Neural cell (in vitro differentiated cells): ENCODE data around the gene SGCD. TPM values are rescaled to one million over a fixed set of nuclear protein-coding genes. Genes with fewer than 3 reads are reported as not detected.

ENCODE experiments used
- H2AFZ ChIP-seq: fragments of 200-600, 300-800 bp; sonication (generic), shearing (Covaris generic); 2 replicates; pipeline ENCODE4 v1.6.0; 2014; ENCODE audit warnings: low read depth, mild to moderate bottlenecking, antibody characterized with exemption, low read length, moderate library complexity
- H3F3A ChIP-seq: fragments of 200-600 bp; shearing (Covaris generic); 2 replicates; pipeline ENCODE4 v1.6.1; 2016; ENCODE audit warnings: mild to moderate bottlenecking, moderate library complexity, mixed read lengths, antibody characterized with exemption, low read length; ENCODE audit not compliant: insufficient read depth, poor library complexity, severe bottlenecking
- H3K27ac ChIP-seq: fragments of 200-600, 300-800 bp; sonication (generic), shearing (Covaris generic); 2 replicates; pipeline ENCODE4 v1.5.1; 2014; ENCODE audit warnings: mild to moderate bottlenecking, low read length, moderate library complexity
- H3K27me3 ChIP-seq: fragments of 300-800, 200-600 bp; sonication (generic), shearing (Covaris generic); 2 replicates; pipeline ENCODE4 v1.6.0; 2014; ENCODE audit warnings: mild to moderate bottlenecking, low read depth, low read length, moderate library complexity; ENCODE audit not compliant: insufficient read depth
- H3K36me3 ChIP-seq: fragments of 300-800, 200-600 bp; sonication (generic), shearing (Covaris generic); 2 replicates; pipeline ENCODE4 v1.5.1; 2014; ENCODE audit warnings: mild to moderate bottlenecking, antibody characterized with exemption, low read length, moderate library complexity; ENCODE audit not compliant: insufficient read depth
- H3K4me2 ChIP-seq: fragments of 300-800, 200-600 bp; sonication (generic), shearing (Covaris generic); 2 replicates; pipeline ENCODE4 v1.6.0; 2014; ENCODE audit warnings: mild to moderate bottlenecking, low read length
- H3K4me3 ChIP-seq: fragments of 300-800, 200-600 bp; sonication (generic), shearing (Covaris generic); 2 replicates; pipeline ENCODE4 v1.5.1; 2014; ENCODE audit warnings: mild to moderate bottlenecking, low read length, moderate library complexity
- H3K79me2 ChIP-seq: fragments of 200-600 bp; shearing (Covaris generic); replicated peaks from 2 replicates; pipeline ENCODE4 v1.6.0; 2014; ENCODE audit warnings: mild to moderate bottlenecking, low read length, moderate library complexity; ENCODE audit not compliant: insufficient read depth
- H3K9ac ChIP-seq: fragments of 300-800, 200-600 bp; sonication (generic), shearing (Covaris generic); 2 replicates; pipeline ENCODE4 v1.6.1; 2016; ENCODE audit warnings: mild to moderate bottlenecking, low read length, mixed read lengths
- H3K9me2 ChIP-seq: fragments of 200-600 bp; shearing (Covaris generic); 2 replicates; pipeline ENCODE4 v1.6.1; 2016; ENCODE audit warnings: mild to moderate bottlenecking, low read length, mixed read lengths; ENCODE audit not compliant: insufficient read depth
- H3K9me3 ChIP-seq: fragments of 200-600, 300-800 bp; sonication (generic), shearing (Covaris generic); 2 replicates; pipeline ENCODE4 v1.6.1; 2016; ENCODE audit warnings: mild to moderate bottlenecking, mixed run types, low read length, moderate library complexity, mixed read lengths
- H4K20me1 ChIP-seq: fragments of 200-600 bp; shearing (Covaris generic); 2 replicates; pipeline ENCODE4 v1.6.1; 2016; ENCODE audit warnings: mild to moderate bottlenecking, mixed run types; ENCODE audit not compliant: insufficient read depth
- EP300 ChIP-seq: fragments of 450-650 bp; conservative IDR thresholded peaks from 2 replicates; pipeline ENCODE4 v1.6.1; 2014; ENCODE audit warnings: antibody characterized with exemption, mild to moderate bottlenecking, moderate library complexity; ENCODE audit not compliant: poor library complexity, severe bottlenecking
- EZH2 ChIP-seq: fragments of 200-600, 300-800 bp; shearing (Covaris generic), sonication (generic); IDR thresholded peaks from 2 replicates; pipeline ENCODE4 v1.6.1; 2014; ENCODE audit warnings: antibody characterized with exemption, low read length, borderline replicate concordance, mild to moderate bottlenecking; ENCODE audit not compliant: insufficient read depth, poor library complexity, severe bottlenecking
- MXI1 ChIP-seq: fragments of 450-650 bp; conservative IDR thresholded peaks from 2 replicates; pipeline ENCODE4 v1.6.1; 2014; ENCODE audit warnings: antibody characterized with exemption, mild to moderate bottlenecking; ENCODE audit not compliant: poor library complexity, severe bottlenecking
- POLR2AphosphoS5 ChIP-seq: IDR thresholded peaks from 2 replicates; pipeline ENCODE4 v1.6.1; 2012
- RAD21 ChIP-seq: fragments of 450-650 bp; conservative IDR thresholded peaks from 2 replicates; pipeline ENCODE4 v1.6.1; 2014; ENCODE audit warnings: antibody characterized with exemption, mild to moderate bottlenecking, moderate library complexity
- SMC3 ChIP-seq: fragments of 450-650 bp; conservative IDR thresholded peaks from 2 replicates; pipeline ENCODE4 v1.6.1; 2014; ENCODE audit warnings: antibody characterized with exemption, mild to moderate bottlenecking, moderate library complexity; ENCODE audit not compliant: poor library complexity
- TAF1 ChIP-seq: IDR thresholded peaks from 2 replicates; pipeline ENCODE4 v1.6.1; 2012; ENCODE audit warnings: low read depth
- polyA plus RNA-seq: library from polyadenylated mRNA; depleted of rRNA; stranded (reverse); fragments of >200 nt; gene quantifications from 2 replicates; pipeline ENCODE4 v1.2.3, GENCODE V29; 2014
- TF ChIP-seq, protein P1 (sequence below): IDR thresholded peaks from 2 replicates; pipeline ENCODE4 v1.6.1; 2012; ENCODE audit warnings: borderline replicate concordance
- TF ChIP-seq, protein P2 (sequence below): fragments of 450-650 bp; IDR thresholded peaks from 2 replicates; pipeline ENCODE4 v1.5.1; 2014; ENCODE audit warnings: antibody characterized with exemption, mild to moderate bottlenecking, moderate library complexity; ENCODE audit not compliant: poor library complexity, severe bottlenecking

Gene SGCD
- polyA plus RNA-seq, 1 donor from 2014 or later, result 3.4 TPM

DNA sequence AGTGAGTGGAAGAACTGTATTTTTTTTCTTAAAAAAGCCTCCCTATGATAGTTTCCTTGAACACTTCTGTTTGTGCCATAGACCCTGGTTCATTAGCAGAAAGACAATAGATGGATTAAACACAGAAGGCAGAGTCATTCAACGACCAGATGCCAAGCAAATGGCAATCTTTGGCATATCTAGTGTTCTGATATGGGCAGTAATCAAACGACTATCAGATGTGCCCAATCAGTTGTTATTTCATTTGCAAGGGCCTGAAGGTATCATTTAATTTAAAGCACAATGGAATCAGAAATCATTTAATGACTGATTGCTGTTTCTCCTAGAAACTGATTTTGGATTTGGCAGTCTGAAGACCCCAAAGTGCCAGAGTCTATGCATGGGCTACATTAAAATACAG, 61.3 kb downstream of the SGCD start:
- no peak for TF ChIP-seq EZH2
- TF ChIP-seq POLR2AphosphoS5, result no peak
- TF ChIP-seq EP300, result no peak
- TF ChIP-seq, protein P1, sequence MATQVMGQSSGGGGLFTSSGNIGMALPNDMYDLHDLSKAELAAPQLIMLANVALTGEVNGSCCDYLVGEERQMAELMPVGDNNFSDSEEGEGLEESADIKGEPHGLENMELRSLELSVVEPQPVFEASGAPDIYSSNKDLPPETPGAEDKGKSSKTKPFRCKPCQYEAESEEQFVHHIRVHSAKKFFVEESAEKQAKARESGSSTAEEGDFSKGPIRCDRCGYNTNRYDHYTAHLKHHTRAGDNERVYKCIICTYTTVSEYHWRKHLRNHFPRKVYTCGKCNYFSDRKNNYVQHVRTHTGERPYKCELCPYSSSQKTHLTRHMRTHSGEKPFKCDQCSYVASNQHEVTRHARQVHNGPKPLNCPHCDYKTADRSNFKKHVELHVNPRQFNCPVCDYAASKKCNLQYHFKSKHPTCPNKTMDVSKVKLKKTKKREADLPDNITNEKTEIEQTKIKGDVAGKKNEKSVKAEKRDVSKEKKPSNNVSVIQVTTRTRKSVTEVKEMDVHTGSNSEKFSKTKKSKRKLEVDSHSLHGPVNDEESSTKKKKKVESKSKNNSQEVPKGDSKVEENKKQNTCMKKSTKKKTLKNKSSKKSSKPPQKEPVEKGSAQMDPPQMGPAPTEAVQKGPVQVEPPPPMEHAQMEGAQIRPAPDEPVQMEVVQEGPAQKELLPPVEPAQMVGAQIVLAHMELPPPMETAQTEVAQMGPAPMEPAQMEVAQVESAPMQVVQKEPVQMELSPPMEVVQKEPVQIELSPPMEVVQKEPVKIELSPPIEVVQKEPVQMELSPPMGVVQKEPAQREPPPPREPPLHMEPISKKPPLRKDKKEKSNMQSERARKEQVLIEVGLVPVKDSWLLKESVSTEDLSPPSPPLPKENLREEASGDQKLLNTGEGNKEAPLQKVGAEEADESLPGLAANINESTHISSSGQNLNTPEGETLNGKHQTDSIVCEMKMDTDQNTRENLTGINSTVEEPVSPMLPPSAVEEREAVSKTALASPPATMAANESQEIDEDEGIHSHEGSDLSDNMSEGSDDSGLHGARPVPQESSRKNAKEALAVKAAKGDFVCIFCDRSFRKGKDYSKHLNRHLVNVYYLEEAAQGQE, result no peak
- TF ChIP-seq MXI1, result no peak
- no peak for TF ChIP-seq TAF1
- TF ChIP-seq RAD21, result no peak
- no peak for TF ChIP-seq SMC3
- TF ChIP-seq, protein P2, sequence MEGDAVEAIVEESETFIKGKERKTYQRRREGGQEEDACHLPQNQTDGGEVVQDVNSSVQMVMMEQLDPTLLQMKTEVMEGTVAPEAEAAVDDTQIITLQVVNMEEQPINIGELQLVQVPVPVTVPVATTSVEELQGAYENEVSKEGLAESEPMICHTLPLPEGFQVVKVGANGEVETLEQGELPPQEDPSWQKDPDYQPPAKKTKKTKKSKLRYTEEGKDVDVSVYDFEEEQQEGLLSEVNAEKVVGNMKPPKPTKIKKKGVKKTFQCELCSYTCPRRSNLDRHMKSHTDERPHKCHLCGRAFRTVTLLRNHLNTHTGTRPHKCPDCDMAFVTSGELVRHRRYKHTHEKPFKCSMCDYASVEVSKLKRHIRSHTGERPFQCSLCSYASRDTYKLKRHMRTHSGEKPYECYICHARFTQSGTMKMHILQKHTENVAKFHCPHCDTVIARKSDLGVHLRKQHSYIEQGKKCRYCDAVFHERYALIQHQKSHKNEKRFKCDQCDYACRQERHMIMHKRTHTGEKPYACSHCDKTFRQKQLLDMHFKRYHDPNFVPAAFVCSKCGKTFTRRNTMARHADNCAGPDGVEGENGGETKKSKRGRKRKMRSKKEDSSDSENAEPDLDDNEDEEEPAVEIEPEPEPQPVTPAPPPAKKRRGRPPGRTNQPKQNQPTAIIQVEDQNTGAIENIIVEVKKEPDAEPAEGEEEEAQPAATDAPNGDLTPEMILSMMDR, result no peak
- H3K9me3 ChIP-seq, result no peaks in the 10 kb centered on the region
- H3K36me3 ChIP-seq, result no peaks in the 10 kb centered on the region
- H3K27ac ChIP-seq, result no peak overlapping the region
- no peaks in the 10 kb centered on the region for H3K9me2 ChIP-seq
- no peaks in the 10 kb centered on the region for H3K27me3 ChIP-seq
- H3K4me3 ChIP-seq, result no peak overlapping the region
- no peak overlapping the region for H2AFZ ChIP-seq
- H3K79me2 ChIP-seq, result no peaks in the 10 kb centered on the region
- no peaks in the 10 kb centered on the region for H3F3A ChIP-seq
- H3K4me2 ChIP-seq, result no peak overlapping the region
- no peaks in the 10 kb centered on the region for H4K20me1 ChIP-seq
- H3K9ac ChIP-seq, result no peak overlapping the region

DNA sequence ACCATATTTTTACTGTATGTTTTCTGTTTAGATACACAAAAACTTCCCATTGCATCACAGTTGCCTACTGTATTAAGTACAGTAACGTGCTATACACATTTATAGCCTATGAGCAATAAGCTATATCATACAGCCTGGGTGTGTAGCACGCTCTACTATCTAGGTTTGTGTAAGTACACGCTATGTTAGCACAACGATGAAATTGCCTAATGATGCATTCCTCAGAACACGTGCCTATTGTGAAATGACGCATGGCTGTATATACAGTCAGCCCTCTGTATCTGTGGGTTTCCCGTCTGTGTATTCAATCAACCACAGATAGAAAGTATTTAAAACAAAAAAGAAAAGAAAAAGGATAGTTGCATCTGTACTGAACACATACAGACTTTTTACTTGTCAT, 64.2 kb downstream of the SGCD start:
- H4K20me1 ChIP-seq, result no peaks in the 10 kb centered on the region
- no peaks in the 10 kb centered on the region for H3K27me3 ChIP-seq
- H3K79me2 ChIP-seq, result no peaks in the 10 kb centered on the region
- H3K4me3 ChIP-seq, result no peak overlapping the region
- H3K4me2 ChIP-seq, result no peak overlapping the region
- no peak overlapping the region for H3K27ac ChIP-seq
- TF ChIP-seq EZH2 (no peak), SMC3 (no peak), MXI1 (no peak), TAF1 (no peak), POLR2AphosphoS5 (no peak), RAD21 (no peak), EP300 (no peak)
- TF ChIP-seq, protein P2, result no peak
- TF ChIP-seq, protein P1, result no peak
- no peak overlapping the region for H2AFZ ChIP-seq
- H3F3A ChIP-seq, result no peaks in the 10 kb centered on the region
- no peaks in the 10 kb centered on the region for H3K36me3 ChIP-seq
- H3K9ac ChIP-seq, result no peak overlapping the region
- H3K9me2 ChIP-seq, result no peaks in the 10 kb centered on the region
- H3K9me3 ChIP-seq, result no peaks in the 10 kb centered on the region
